ENCODE measurements around the gene KSR1.

The KSR1 gene

DNA sequence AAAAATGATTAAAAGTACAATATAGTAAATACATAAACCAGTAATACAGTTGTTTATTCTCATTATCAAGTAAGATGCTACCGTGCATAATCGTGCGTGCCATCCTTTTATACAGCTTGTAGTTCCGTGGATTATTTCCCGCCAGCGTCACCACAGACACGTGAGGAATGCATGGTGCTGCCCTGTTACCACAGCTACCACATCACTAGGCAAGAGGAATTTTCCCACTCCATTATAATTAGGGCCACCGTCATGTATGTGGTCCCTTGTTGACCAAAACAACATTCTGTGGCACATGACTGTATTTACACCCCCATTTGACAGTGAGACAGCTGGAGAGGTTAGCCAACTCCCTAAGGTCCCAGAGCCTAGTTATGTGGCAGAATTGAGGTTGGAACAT, 144.2 kb downstream of the KSR1 start:
- H3K4me1 ChIP-seq (ENCODE audit: insufficient read depth, low read length): peaks cover 9% of the 10 kb centered on the region
- H3K9me3 ChIP-seq (ENCODE audit: low read length): no peaks in the 10 kb centered on the region
- H2AFZ ChIP-seq (ENCODE audit: low read depth, low read length): no peak overlapping the region
- H3K36me3 ChIP-seq (ENCODE audit: insufficient read depth, low read length): peaks cover 1% of the 10 kb centered on the region
- H3K4me3 ChIP-seq (ENCODE audit: low read length): no peak overlapping the region
- no peaks in the 10 kb centered on the region for H3K27me3 ChIP-seq (ENCODE audit: insufficient read depth, low read length)

DNA sequence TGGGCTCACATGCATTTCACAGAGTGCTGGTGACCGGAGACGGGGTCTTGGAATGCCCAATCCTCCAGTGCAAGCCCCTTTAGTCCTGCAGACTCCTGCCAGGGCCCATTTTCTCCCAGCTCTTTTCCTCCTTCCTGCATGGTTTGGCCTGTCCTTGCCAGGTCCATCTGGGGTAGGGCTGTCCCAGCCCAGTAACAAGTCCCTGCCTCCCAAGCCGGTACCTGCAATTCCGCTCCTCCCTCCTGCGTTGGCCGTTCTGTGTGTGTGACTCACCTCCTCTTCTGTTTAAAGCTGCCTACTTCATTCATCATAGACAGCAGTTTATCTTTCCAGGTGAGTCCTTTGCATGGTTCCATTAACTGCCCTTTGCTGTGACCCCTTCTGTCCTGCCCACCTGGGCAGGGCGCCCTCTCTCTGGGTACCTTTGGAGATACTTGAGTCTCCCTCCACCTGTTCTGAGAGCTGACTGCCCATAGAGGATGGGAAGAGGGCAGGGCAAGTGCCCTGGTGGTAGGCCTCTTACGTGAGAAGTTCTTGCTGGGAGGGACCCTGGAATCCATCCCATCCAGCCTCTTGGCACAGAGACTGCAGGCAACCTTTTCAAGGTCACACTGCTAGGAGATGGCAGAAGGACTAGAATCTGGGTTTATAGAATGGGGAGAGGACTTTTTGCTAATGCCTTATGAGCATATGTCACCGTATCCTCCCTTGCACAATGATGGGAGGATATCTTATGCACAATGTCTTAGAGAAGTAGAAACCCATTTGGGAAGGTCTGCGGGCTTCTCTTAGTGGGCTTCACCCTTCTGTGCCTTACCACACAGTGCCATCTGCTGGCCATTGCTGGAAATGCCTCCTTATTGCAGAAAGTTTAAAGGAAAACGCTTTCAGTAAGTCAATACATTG, 145.1 kb downstream of the KSR1 start:
- no peaks in the 10 kb centered on the region for H3K27me3 ChIP-seq (ENCODE audit: insufficient read depth, low read length)
- no peak overlapping the region for H3K4me3 ChIP-seq (ENCODE audit: low read length)
- H3K36me3 ChIP-seq (ENCODE audit: insufficient read depth, low read length): peaks cover 3% of the 10 kb centered on the region
- no peak overlapping the region for H2AFZ ChIP-seq (ENCODE audit: low read depth, low read length)
- no peaks in the 10 kb centered on the region for H3K9me3 ChIP-seq (ENCODE audit: low read length)
- peaks cover 9% of the 10 kb centered on the region for H3K4me1 ChIP-seq (ENCODE audit: insufficient read depth, low read length)

DNA sequence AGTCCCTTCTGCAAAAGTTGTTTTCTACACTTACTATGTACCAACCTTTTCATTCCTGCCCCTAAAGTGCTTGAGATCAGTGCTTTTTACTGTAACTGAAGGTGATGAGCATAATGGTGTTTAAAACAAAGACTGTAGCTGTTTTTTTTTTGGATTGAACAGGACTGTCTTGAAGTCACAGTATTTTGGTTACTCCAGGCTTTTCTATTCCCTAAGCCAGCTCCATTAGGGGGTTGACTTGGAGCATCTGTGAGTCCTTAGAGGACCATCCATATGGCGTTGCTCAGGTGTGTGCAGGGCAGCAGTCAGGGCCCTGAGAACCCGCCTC, 145.7 kb downstream of the KSR1 start:
- no peak overlapping the region for H2AFZ ChIP-seq (ENCODE audit: low read depth, low read length)
- no peaks in the 10 kb centered on the region for H3K27me3 ChIP-seq (ENCODE audit: insufficient read depth, low read length)
- no peaks in the 10 kb centered on the region for H3K9me3 ChIP-seq (ENCODE audit: low read length)
- no peak overlapping the region for H3K4me3 ChIP-seq (ENCODE audit: low read length)
- peaks cover 3% of the 10 kb centered on the region for H3K36me3 ChIP-seq (ENCODE audit: insufficient read depth, low read length)
- peaks cover 9% of the 10 kb centered on the region for H3K4me1 ChIP-seq (ENCODE audit: insufficient read depth, low read length)

DNA sequence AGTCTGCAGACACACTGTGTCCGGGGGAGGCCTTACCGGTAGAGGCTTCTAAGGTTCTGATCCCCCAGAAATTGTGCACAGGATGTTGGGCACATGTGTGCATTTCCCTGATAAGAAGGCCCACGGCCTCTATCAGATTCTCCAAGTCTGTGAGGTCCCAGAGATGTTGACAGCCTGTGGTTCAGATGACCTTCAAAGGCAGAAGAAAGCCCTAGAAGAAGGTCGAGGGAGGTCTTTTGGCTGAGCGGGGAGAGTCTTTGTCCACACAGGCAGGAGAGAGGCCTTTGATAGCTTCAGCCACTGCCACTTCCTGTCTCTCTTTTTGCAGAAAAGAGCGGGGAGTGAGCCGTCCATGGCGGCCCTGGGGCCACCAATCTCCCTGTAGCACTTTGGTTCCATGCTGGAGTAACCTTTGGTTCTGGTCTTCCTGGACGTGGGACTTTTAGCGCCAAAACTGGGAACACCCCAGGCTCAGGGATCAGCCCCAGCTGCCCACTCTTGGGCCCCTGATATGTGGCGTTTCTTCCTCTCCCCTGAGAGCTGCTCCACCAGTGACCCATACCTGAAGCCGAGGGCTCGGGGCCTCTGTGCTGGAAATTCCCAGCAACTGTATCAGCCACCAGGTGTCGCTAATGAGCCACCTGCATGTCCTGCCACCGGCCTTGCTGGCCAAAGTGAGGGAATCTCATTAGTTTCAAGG, 146.6 kb downstream of the KSR1 start:
- Histone ChIP-seq H3K9me3 (ENCODE audit: low read length) (no peaks in the 10 kb centered on the region), H3K4me3 (ENCODE audit: low read length) (no peak overlapping the region), H2AFZ (ENCODE audit: low read depth, low read length) (no peak overlapping the region), H3K4me1 (ENCODE audit: insufficient read depth, low read length) (peaks cover 9% of the 10 kb centered on the region), H3K36me3 (ENCODE audit: insufficient read depth, low read length) (peaks cover 3% of the 10 kb centered on the region), H3K27me3 (ENCODE audit: insufficient read depth, low read length) (no peaks in the 10 kb centered on the region)

DNA sequence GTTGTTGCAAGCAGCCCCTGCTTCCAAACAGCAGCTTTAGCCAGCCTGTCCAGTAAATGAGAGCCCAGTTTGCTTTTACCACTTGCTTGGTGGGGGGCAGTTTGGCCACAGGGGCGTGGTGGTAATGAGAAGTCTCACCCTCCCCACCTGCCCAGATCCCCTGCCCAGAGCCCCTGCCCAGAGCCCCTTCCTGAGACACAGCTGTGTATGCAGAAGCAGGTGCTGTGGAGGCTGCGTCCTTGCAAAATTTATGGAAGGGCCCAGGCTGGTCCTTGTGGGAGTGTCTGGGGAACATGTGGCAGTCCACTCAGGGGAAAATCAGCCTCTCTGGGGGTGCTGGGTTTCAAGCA, 147.1 kb downstream of the KSR1 start:
- Histone ChIP-seq H3K4me3 (ENCODE audit: low read length) (no peak overlapping the region), H3K36me3 (ENCODE audit: insufficient read depth, low read length) (peaks cover 6% of the 10 kb centered on the region), H3K9me3 (ENCODE audit: low read length) (no peaks in the 10 kb centered on the region), H3K27me3 (ENCODE audit: insufficient read depth, low read length) (no peaks in the 10 kb centered on the region), H2AFZ (ENCODE audit: low read depth, low read length) (no peak overlapping the region), H3K4me1 (ENCODE audit: insufficient read depth, low read length) (peaks cover 9% of the 10 kb centered on the region)

DNA sequence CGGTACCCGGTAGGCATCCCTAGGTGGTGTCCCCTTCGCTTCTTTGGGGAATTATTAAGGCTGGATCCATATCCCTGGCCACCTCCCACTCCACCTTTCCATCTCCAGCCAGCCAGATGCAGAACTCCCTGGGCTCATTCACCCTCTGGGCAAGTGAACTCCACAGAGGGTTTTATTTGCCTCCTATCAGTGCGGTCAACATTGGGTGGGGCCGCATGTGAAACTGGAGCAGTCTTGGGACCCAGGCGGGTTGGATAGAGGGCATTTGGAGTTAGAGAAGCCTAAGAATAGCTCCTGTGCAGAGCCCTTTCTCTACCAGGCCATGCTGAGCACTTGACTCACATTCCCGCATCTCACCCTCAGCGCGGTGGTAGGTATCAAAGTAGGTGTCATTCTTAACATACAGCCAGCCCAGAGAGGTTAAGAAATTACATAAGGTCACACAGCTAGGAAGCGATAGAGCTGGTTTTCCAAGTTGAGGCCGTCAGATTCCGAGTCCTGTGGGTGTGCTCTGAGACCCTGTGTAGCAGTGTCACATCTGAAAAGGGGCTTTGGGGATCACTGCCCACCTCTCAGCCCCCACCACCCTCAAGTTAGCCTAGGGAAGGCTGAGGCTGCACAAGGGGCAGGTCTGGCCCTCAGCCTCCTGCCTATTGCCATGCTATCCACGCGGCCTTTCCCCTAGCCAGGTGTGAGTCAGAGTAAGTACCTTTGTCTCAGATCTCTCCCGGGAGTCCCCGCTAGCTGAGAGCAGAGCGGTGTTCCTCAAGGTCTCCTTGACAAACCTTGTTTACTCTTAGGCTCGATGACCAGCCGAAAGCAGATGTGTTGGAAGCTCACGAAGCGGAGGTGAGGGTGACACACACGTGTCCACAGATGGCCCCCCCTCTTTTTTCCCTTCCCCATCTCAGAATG, 147.9 kb downstream of the KSR1 start:
- Histone ChIP-seq H3K4me1 (ENCODE audit: insufficient read depth, low read length) (peaks cover 9% of the 10 kb centered on the region), H3K9me3 (ENCODE audit: low read length) (no peaks in the 10 kb centered on the region), H2AFZ (ENCODE audit: low read depth, low read length) (no peak overlapping the region), H3K27me3 (ENCODE audit: insufficient read depth, low read length) (no peaks in the 10 kb centered on the region), H3K36me3 (ENCODE audit: insufficient read depth, low read length) (peaks cover 9% of the 10 kb centered on the region), H3K4me3 (ENCODE audit: low read length) (no peak overlapping the region)

DNA sequence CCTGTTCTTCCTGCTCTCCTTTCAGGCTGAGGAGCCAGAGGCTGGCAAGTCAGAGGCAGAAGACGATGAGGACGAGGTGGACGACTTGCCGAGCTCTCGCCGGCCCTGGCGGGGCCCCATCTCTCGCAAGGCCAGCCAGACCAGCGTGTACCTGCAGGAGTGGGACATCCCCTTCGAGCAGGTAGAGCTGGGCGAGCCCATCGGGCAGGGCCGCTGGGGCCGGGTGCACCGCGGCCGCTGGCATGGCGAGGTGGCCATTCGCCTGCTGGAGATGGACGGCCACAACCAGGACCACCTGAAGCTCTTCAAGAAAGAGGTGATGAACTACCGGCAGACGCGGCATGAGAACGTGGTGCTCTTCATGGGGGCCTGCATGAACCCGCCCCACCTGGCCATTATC, 149.2 kb downstream of the KSR1 start:
- no peaks in the 10 kb centered on the region for H3K9me3 ChIP-seq (ENCODE audit: low read length)
- H3K4me3 ChIP-seq (ENCODE audit: low read length): no peak overlapping the region
- no peak overlapping the region for H2AFZ ChIP-seq (ENCODE audit: low read depth, low read length)
- H3K27me3 ChIP-seq (ENCODE audit: insufficient read depth, low read length): no peaks in the 10 kb centered on the region
- peaks cover 12% of the 10 kb centered on the region for H3K36me3 ChIP-seq (ENCODE audit: insufficient read depth, low read length)
- peaks cover 8% of the 10 kb centered on the region for H3K4me1 ChIP-seq (ENCODE audit: insufficient read depth, low read length)

DNA sequence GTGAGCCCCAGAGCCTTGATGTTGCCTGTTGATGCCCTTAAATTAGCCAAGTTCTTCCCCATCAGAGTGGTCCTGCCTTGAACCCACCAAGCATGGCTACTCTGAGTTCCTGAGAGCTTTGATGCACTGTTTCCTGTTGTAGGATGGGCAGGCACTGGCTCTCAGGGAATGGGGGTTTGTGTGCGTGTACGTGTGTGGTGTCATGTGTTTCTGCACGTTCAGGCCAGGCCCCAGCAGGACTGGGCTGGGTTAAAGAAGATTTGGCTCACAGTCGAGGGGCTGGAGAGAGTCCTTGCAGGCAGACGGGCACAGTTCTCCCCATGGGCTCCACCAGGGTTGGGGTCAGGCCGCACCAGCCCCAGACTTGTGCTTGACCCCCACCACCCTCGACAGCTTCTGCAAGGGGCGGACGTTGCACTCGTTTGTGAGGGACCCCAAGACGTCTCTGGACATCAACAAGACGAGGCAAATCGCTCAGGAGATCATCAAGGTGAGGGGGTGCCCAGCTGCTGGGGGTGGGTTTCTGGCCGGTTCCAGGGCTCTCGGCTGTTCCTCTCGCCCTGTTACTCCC, 151.4 kb downstream of the KSR1 start:
- Histone ChIP-seq H3K4me1 (ENCODE audit: insufficient read depth, low read length) (no peaks in the 10 kb centered on the region), H3K36me3 (ENCODE audit: insufficient read depth, low read length) (peaks cover 12% of the 10 kb centered on the region), H3K9me3 (ENCODE audit: low read length) (no peaks in the 10 kb centered on the region), H3K4me3 (ENCODE audit: low read length) (no peak overlapping the region), H2AFZ (ENCODE audit: low read depth, low read length) (no peak overlapping the region), H3K27me3 (ENCODE audit: insufficient read depth, low read length) (no peaks in the 10 kb centered on the region)

DNA sequence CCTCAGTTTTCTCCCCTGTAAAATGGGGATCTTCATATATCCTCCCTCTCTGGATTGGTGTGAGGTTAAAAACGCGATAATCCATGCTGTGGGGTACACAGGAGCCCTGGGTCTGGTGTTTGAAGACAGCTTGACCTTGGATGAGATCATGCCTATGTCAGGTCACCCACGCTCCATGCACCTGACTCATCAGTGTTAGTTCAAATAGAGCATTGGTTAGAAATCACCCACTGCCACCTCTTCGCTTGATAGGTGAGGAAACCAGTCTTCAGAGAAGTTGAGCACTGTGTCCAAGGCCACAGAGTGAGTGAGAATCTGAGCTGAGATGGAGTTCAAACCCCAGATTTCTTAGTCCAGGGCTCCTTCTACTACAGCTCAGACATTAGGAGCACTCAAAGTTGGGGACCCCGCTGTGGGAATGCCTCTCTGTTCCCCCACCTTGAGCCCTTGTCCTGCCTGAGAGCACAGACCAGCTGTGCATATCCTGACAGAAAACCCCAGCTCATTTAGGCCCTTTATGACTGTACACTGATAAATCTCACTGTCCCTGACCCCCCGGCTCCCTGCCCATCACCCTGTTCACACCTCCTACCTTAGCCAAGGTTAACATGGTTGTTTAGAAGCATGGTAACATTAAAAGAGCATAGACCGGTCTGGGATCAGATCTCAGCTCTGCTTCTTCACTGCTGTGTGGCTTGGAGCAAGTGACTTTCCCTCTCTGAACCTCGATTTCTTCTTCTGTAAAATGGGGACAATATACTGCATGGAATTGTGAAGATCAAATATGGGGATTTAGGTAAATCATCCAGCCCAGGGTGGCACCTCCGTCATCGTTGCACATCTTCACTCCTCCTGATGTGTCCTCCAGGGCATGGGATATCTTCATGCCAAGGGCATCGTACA, 152.3 kb downstream of the KSR1 start:
- Histone ChIP-seq H3K36me3 (ENCODE audit: insufficient read depth, low read length) (peaks cover 16% of the 10 kb centered on the region), H3K4me1 (ENCODE audit: insufficient read depth, low read length) (no peaks in the 10 kb centered on the region), H3K9me3 (ENCODE audit: low read length) (peaks cover 5% of the 10 kb centered on the region), H2AFZ (ENCODE audit: low read depth, low read length) (no peak overlapping the region), H3K27me3 (ENCODE audit: insufficient read depth, low read length) (no peaks in the 10 kb centered on the region), H3K4me3 (ENCODE audit: low read length) (no peak overlapping the region)

DNA sequence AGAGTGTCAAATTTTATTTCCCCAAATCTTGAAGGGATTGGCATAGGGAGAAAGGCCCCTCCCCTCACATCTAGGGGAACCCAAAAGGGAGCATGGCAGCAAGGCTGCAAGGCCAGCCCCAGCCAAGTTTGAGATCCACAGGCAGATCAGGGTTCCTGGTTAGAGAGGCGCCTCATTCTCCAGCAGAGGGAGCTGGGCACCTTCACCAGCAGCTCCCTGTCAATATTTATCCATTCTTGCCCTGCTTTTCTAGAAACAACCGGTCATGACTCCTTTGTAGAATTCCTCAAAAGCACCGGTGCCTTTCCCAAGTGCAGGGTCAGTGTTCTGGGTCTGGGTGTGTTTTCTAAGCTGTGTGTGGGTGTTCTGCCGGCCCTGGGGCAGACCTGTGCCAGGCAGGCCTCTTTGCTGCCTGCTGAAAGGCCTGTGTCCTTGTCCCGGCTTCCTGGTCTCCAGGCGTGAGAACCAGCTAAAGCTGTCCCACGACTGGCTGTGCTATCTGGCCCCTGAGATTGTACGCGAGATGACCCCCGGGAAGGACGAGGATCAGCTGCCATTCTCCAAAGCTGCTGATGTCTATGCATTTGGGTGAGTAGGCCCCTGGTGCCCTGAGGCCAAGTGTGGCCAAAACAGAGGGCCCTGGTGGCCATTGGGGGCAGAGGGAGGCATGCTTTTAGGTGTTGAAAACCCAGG, 153.5 kb downstream of the KSR1 start:
- Histone ChIP-seq H2AFZ (ENCODE audit: low read depth, low read length) (no peak overlapping the region), H3K4me3 (ENCODE audit: low read length) (no peak overlapping the region), H3K4me1 (ENCODE audit: insufficient read depth, low read length) (peaks cover under 1% of the 10 kb centered on the region), H3K9me3 (ENCODE audit: low read length) (peaks cover 5% of the 10 kb centered on the region), H3K36me3 (ENCODE audit: insufficient read depth, low read length) (peaks cover 16% of the 10 kb centered on the region), H3K27me3 (ENCODE audit: insufficient read depth, low read length) (no peaks in the 10 kb centered on the region)

DNA sequence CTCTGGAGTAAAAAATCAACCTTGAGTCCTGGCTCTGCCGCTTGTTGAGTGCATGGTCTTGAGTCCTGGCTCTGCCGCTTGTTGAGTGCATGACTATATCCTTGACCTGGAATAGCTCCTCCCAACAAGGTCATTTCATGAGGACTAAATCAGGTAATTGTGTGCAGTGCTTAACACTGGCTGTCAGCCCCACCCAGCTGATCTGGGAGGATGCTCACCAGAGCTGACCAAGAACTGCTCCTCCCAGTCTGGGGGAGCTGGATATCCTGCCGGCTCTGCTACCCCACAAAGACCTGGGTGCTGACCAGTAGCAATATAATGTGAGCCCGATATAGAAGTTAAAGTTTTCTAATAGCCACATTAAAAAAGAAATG, 154.0 kb downstream of the KSR1 start:
- H3K27me3 ChIP-seq (ENCODE audit: insufficient read depth, low read length): no peaks in the 10 kb centered on the region
- peaks cover 16% of the 10 kb centered on the region for H3K36me3 ChIP-seq (ENCODE audit: insufficient read depth, low read length)
- H3K4me1 ChIP-seq (ENCODE audit: insufficient read depth, low read length): peaks cover 6% of the 10 kb centered on the region
- H3K4me3 ChIP-seq (ENCODE audit: low read length): no peak overlapping the region
- peaks cover 10% of the 10 kb centered on the region for H3K9me3 ChIP-seq (ENCODE audit: low read length)
- no peak overlapping the region for H2AFZ ChIP-seq (ENCODE audit: low read depth, low read length)

Data from neuron (in vitro differentiated cells).